ENCODE data around the gene CA6. TPM values are rescaled to one million over a fixed set of nuclear protein-coding genes. Genes with fewer than 3 reads are reported as not detected.
"Not testable (repeated sequence)": the region's sequence is repeated elsewhere in the genome, so short reads cannot be mapped to it uniquely, and the experiment has no call there.

CA6 gene
- total RNA-seq, 1 donor from 2014 or later: 0.55 TPM

GRCh38 chr1:9004031-9004699, 58.5 kb downstream of the CA6 start:
- intact Hi-C loops (cut with micrococcal nuclease): loop anchor here (2.0 kb wide), 1 partner anchor 145 kb away; no protein-coding TSS in a partner anchor

- intact Hi-C loops (cut with micrococcal nuclease): loop anchor here (1.0 to 2.0 kb wide), 2 partner anchors 87 to 146 kb away; no protein-coding TSS in a partner anchor
Measured at GRCh38 chr1:9004700-9005394, 59.2 kb downstream of the CA6 start.

GRCh38 chr1:9005395-9005708, 59.7 kb downstream of the CA6 start:
- intact Hi-C loops (cut with micrococcal nuclease): loop anchor here (1.0 to 2.0 kb wide), 2 partner anchors 87 to 147 kb away; no protein-coding TSS in a partner anchor

- intact Hi-C loops (cut with micrococcal nuclease): no loop called here
Measured at GRCh38 chr1:9006956-9007615, 61.4 kb downstream of the CA6 start.

- intact Hi-C loops (cut with micrococcal nuclease): loop anchor here (2.0 kb wide), 1 partner anchor 93 kb away; no protein-coding TSS in a partner anchor
Measured at GRCh38 chr1:9008236-9008635, 62.6 kb downstream of the CA6 start.

- intact Hi-C loops (cut with micrococcal nuclease): loop anchor here (2.0 kb wide), 1 partner anchor 91 kb away; no protein-coding TSS in a partner anchor
Measured at GRCh38 chr1:9009438-9010370, 64.0 kb downstream of the CA6 start.

GRCh38 chr1:9010781-9011323, 65.2 kb downstream of the CA6 start:
- intact Hi-C loops (cut with micrococcal nuclease): no loop called here

- intact Hi-C loops (cut with micrococcal nuclease): no loop called here
Measured at GRCh38 chr1:9013819-9014218, 68.2 kb downstream of the CA6 start.

GRCh38 chr1:9014475-9015375, 69.1 kb downstream of the CA6 start:
- intact Hi-C loops (cut with micrococcal nuclease): no loop called here

GRCh38 chr1:9016455-9016854, 70.8 kb downstream of the CA6 start:
- intact Hi-C loops (cut with micrococcal nuclease): no loop called here

- intact Hi-C loops (cut with micrococcal nuclease): no loop called here
Measured at GRCh38 chr1:9018333-9018732, 72.7 kb downstream of the CA6 start.

- intact Hi-C loops (cut with micrococcal nuclease): no loop called here
Measured at GRCh38 chr1:9019896-9020295, 74.2 kb downstream of the CA6 start.

- intact Hi-C loops (cut with micrococcal nuclease): no loop called here
Measured at GRCh38 chr1:9020305-9020704, 74.6 kb downstream of the CA6 start.

- intact Hi-C loops (cut with micrococcal nuclease): not testable (repeated sequence)
Measured at GRCh38 chr1:9022026-9022738, 76.5 kb downstream of the CA6 start.

- intact Hi-C loops (cut with micrococcal nuclease): no loop called here
Measured at GRCh38 chr1:9022773-9023172, 77.1 kb downstream of the CA6 start.
